ENCODE measurements around the gene SLC2A4RG.

SLC2A4RG gene

GRCh38 chr20:63751471-63752271 lies 12.1 kb downstream of the SLC2A4RG start:
- no peak for DNase-seq (ENCODE audit: low read depth in 2 of 2, low spot score in 1 of 2)

DNA sequence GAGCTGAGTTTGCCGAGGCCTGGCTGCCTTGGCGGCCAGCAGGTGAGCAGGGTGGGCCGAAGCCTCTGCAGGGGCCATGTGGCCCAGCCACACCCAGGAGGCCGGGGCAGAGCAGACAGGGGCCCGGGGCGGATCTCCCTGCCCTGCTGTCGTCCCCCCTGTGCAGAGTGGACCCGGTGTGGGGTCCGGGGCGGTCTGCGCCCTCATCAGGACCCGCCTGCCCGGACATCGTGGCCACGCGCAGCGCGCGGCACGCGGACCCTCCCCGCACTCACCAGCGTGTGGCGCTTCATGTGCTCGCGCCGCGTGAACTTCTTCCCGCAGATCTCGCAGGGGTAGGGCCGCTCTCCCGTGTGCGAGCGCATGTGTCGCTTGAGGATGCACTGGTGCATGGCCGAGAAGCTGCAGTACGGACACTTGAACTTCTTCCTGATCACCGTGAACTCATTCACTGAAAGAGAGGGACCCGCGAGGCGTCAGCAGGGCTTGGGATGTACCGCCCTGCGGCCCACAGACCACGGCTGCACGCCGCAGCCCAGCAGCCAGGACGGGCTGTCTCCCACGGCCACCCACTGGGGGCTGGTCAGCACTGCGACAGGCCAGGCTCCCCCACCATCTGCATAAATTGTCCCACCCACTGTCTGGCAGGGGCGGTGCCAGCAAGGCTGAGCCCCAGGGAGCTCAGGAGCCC lies 13.0 kb downstream of the SLC2A4RG start:
- DNase-seq (ENCODE audit: low read depth in 2 of 2, low spot score in 1 of 2), result no peak

GRCh38 chr20:63753381-63753780 lies 13.8 kb downstream of the SLC2A4RG start:
- no peak for DNase-seq (ENCODE audit: low read depth in 2 of 2, low spot score in 1 of 2)

DNA sequence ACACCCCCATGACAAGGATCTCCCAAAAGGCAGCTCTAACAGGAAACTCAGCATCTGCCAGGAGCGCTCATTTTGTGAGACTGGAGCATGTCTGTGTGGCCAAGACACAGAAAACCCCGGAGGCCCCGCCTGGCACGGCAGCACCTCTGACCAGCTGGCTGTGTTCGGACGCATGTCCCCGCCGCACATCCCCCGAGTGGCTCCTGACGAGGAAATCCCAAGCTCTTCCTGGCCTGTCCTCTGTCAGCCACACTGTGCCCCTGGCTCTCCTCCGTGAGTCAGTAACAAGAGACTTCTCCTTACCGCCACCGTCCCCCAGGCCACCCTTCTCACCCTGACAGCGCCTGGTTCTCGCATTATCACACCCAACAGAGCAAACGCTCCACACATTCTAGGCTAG lies 14.4 kb downstream of the SLC2A4RG start:
- DNase-seq (ENCODE audit: low read depth in 2 of 2, low spot score in 1 of 2), result no peak

- no peak for DNase-seq (ENCODE audit: low read depth in 2 of 2, low spot score in 1 of 2)
Observed at GRCh38 chr20:63755933-63756647, 16.5 kb downstream of the SLC2A4RG start.

GRCh38 chr20:63756648-63756991 lies 17.0 kb downstream of the SLC2A4RG start:
- no peak for DNase-seq (ENCODE audit: low read depth in 2 of 2, low spot score in 1 of 2)

DNA sequence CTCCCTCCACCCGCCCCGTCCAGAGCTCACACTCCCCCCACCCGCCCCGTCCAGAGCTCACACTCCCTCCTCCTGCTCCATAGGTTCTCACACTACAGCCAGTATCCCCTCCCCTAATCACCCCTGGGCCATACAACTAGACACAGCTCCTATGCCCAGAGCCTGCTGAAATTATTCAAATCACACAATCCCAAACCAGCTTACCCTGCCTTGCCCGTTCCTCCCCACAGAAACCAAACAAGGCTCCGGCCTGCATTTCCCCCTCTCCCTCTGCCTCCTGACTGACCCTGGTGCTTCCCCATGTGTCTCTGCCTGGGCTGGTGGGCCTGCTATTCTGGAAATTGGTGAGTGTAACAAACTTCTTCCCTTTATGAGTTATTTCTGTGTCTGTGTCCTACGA lies 18.6 kb downstream of the SLC2A4RG start:
- DNase-seq (ENCODE audit: low read depth in 2 of 2, low spot score in 1 of 2), result no peak

DNA sequence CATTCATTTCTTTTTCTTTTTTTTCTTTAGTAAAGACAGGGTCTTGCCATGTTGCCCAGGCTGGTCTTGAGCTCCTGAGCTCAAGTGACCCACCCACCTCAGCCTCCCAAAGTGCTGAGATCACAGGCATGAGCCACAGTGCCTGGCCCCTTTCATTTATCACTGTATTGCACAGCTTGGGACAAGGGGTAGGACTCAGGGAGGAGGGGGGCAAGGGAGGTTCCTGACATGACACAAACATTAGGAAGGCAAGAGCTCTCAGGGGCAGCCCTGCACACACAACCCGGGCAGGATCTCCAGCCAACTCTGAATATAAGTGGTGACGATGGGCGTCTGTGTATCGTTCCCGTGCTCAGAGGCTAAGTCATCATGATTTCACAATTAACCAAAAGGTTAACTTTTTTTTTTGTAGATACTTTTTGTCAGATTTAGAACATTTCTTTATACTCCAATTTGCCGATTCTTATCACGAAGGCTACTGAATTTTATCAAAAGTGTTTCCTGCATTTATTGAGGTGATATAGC lies 19.9 kb downstream of the SLC2A4RG start:
- no peak for DNase-seq (ENCODE audit: low read depth in 2 of 2, low spot score in 1 of 2)

DNA sequence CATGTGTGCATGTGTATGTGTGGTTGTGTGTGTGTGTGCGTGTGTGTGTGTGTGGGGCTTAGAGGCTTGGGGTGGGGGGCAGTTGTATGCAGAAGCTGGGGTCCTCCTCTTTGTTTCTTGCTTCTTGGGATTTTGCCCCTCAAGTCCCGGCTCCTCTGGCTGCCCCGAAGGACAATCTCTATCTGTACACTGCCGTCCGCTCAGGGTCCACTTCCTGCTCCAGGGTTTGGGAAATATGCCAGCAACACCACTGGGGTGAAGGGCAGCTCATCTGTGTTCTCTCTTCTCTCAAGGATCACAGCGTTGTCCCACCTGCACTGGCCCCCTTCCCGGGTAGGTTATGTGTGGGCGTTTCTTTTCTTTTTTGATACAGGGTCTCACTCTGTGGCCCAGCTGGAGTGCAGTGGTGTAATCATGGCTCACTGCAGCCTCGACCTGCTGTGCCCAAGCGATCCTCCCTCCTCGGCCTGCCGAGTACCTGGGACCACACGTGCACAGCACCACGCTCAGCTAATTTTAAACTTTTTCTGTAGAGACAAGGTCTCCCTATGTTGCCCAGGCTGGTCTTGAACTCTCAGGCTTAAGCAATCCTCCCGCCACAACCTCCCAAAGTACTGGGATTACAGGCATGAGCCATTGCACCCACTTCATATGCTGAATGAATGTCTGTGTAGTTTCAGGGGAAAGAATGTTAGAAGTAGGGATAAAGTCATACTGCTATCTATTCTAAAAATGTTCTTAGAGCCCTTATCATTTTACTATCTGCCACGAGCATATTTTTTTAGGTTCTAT lies 25.7 kb downstream of the SLC2A4RG start:
- DNase-seq (ENCODE audit: low read depth in 2 of 2, low spot score in 1 of 2), result no peak

GRCh38 chr20:63765902-63766301 lies 26.3 kb downstream of the SLC2A4RG start:
- DNase-seq (ENCODE audit: low read depth in 2 of 2, low spot score in 1 of 2), result no peak

DNA sequence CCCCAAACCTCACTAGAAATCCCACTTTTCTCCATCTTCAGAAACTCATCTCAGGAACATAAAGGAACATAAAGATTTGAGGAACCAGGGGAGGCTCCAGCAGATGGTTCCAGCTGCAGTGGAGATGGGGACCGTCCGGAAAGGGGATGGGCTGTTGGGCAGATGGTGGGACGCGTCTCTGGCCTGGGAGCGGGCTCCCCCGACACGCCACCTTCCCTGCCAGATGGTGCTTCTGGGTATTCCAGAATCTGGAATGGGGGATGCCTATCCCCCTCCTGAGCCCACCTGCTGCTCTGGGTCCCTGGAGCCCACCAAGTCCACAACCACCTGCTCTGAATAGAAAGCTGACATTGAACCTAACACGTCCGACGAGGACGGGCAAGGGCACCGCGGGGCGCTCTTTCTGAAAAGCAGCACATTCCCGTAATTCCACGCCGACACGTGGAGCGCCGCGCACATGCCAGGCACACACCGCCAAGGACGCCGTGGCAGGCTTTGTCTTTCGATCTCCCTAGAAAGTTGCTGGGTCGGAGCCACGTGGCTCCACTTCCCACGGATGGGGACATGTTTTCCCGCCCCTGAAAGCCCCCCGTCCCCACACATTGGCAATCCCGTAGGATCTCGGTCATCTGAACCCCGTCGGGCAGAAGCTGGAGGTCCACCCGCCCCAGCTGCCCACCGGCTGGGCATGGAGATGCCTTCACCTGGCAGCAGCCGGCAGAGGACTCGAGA lies 27.3 kb downstream of the SLC2A4RG start:
- DNase-seq (ENCODE audit: low read depth in 2 of 2, low spot score in 1 of 2), result no peak

DNA sequence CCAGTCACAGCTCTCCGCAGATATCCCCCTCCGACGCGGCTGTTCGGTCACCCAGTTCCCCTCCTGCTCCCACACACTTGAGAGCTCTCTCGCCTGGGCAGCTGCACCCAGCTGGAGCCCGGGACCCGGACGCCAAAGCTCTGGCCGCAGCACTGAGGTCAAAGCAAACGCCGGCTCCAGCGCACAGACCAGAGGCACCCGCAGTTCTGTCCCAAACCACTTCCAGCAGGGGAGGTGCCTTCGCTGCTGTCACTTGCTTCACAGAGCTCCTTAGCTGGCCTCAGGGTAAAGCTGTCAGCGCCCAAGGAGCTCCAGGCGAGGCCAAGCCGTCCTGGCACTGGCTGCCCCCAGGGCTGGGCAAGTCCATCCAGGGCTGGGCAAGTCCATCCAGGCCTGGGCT lies 27.9 kb downstream of the SLC2A4RG start:
- DNase-seq (ENCODE audit: low read depth in 2 of 2, low spot score in 1 of 2), result no peak

DNA sequence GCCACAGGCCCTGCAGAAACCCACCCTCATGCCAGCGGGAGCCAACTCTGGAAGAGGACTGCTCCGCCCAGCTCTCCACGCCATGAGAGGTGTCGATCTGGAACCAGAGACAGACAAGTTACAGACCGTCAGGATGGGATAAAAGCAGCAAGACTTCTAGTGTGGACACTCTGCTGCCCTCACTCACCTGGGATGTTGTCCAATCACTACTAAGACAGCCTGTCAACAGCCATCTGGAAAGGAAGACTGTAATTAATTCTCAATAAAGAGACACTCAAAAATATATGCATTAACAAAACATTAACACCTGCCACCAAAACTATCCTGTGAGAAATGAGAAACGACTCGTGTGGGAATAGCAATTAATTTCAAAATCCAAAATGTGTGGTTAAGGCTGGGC lies 28.3 kb downstream of the SLC2A4RG start:
- no peak for DNase-seq (ENCODE audit: low read depth in 2 of 2, low spot score in 1 of 2)

DNA sequence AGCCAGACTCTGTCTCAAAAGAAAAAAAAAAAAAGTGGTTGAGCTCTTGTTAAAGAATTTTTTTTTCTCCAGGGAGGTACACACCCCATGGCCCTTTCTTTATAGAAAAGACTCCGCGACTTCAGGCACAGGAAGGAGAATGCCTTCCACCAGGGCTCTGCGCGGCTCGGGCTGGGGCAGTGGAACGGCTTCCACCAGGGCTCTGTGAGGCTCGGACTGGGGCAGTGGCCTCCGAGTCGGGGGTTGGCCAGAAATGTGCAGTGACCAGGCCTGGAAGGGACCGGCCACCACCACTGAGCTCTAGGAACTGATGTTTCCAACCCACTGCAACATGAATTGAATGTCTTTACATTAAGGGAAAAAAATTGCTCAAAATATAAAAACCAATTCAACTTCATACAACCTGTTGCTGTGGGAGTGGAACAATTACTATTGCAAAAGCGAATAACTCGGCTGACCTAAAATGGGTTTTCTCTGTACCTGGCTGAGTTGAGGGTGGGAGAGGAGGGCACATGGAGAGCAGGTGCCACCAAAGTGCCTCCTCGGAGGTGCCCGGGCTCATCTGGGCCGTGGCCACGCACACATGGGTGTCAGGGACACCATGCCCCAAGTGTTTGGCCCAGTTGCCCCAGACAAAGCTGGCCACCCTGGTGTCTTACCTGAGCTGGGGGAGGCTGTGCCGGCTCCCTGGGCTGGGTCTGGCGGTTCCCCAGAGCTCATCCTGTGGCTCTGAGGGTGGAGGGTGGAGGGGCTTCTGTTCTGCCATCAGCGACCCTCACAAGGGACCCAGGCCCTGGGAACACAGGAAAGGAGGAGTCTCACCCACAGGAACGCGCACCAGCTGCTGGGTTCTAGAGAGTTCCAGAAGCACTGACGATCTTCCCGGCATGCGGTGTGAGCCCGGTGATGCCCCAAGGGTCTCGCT lies 29.3 kb downstream of the SLC2A4RG start:
- DNase-seq (ENCODE audit: low read depth in 2 of 2, low spot score in 1 of 2), result no peak

GRCh38 chr20:63769891-63770474 lies 30.4 kb downstream of the SLC2A4RG start:
- no peak for DNase-seq (ENCODE audit: low read depth in 2 of 2, low spot score in 1 of 2)

DNA sequence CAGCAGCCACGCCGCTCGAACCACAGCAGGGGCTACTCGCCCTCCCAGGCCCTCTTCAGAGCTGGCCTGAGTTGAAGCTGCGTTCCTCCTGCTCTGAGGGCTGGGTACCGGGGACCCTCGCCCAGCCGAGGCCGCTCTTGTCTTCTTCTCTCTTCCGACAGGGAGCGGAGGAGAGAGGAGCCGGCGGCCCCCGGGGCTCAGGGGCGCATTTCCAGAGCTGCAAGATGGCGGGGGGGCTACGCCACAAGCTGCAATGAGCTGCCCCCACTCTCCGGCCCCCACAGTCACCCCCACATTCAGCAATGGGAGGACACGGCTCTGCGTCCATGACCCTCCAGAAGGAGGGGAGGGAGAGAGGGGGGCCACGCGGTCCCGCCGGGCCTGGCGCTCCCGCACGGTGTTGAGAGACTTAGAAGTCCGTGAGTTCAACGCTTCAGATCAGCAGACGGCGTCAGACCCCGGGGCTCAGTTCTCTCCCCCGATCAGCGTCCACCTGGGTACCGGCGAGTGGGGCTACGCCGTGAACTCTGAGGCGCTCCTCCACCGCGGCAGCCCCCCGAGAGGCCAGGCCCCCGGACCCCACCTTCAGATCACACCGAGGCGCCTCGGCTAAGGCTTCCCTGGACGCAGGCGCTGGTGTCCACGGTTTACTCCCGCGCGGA lies 31.6 kb downstream of the SLC2A4RG start:
- no peak for DNase-seq (ENCODE audit: low read depth in 2 of 2, low spot score in 1 of 2)

DNA sequence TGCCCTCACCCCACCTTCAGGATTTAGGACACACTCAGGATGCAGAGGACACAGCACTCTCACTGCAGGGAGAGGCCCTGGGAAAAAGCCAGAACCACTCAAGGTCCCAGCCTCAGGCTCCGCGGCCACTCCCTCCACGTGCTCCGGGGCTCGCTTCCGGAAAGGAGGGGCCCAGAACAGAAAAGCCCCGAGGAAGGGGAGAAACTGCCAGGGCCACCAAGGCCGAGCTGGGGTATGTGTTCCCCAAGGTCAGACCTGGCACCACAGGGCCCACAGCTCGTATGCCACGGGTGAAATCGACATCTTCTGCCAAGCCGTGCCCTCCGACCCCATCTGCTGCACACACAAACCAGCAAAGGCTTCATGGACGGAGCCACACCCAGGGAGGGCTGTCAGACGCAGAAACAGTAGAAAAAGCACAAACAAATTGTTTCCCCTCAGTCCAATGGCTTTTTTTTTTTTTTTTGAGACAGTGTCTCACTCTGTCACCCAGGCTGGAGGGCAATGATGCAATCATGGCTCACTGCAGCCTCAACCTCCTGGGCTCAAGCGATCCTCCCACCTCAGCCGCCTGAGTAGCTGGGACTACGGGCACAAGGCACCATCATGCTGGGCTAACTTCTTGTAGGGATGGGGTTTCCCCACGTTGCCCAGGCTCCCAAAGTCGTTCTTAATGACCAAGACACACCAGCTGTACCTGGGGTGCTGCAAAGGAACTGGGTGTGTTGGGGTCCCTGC lies 33.4 kb downstream of the SLC2A4RG start:
- no peak for DNase-seq (ENCODE audit: low read depth in 2 of 2, low spot score in 1 of 2)

All from stimulated activated CD8-positive, alpha-beta memory T cell treated with anti-CD3 and anti-CD28 coated beads, Interleukin-4, amount 100 ng/mL, for 4 hours (primary cell).